ENCODE results near the gene RAI14.

The RAI14 gene

DNA sequence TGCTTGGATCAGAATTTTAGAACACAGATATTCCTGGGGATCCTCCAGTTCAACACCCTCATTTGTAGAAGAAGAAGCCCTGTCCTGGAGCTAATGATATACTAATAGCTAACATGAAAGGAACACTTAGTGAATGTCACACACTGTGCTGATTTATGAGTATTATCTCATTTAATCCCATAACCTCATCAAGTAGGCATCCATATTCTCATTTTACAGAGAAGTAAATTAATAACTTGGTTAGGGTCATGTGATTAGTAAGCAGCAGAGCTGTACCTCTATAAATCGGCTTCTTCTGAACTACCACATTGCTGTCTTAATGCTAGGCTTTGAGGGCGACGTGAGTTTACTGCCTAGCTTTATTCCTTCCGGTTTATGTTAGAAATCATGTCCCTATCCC is 188.9 kb downstream of the RAI14 start:
- DNase-seq (ENCODE audit: insufficient read length, low spot score) (no peak), FAIRE-seq (no peak)
- no peak for TF ChIP-seq POU2F2 (IDR thresholded peaks at IDR 0.05; ENCODE audit: low read depth, low read length)

DNA sequence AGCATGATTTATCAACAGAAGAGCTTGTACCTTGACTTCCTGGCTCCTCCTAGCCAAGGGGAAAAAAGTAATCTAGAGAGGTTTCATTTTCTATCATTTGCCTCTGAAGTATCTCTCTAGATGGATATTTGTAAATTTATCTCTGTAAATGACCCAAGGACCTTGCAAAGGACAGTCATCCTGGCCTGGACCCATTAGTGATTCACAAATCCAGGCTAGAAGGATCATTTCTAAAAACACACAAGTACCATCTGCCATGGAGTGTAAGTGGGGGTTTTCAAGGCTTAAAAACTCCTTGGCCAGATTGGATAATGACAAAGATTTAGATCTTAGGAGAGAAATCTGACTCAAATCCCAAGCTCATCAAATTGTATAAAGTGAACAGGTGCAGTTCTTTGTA is 190.9 kb downstream of the RAI14 start:
- TF ChIP-seq POLR2AphosphoS5 (IDR thresholded peaks at IDR 0.05; ENCODE audit: low read depth, low read length) (no peak), SPI1 (IDR thresholded peaks at IDR 0.05; ENCODE audit: low read depth, low read length) (no peak), POU2F2 (IDR thresholded peaks at IDR 0.05; ENCODE audit: low read depth, low read length) (no peak), POLR2A (IDR thresholded peaks at IDR 0.05; ENCODE audit: low read depth, low read length) (no peak), TAF1 (IDR thresholded peaks at IDR 0.05; ENCODE audit: low read depth, low read length) (no peak), PAX5 (IDR thresholded peaks at IDR 0.05; ENCODE audit: insufficient read depth, low read length, severe bottlenecking) (no peak)
- FAIRE-seq: no peak
- DNase-seq (ENCODE audit: insufficient read length, low spot score): no peak

DNA sequence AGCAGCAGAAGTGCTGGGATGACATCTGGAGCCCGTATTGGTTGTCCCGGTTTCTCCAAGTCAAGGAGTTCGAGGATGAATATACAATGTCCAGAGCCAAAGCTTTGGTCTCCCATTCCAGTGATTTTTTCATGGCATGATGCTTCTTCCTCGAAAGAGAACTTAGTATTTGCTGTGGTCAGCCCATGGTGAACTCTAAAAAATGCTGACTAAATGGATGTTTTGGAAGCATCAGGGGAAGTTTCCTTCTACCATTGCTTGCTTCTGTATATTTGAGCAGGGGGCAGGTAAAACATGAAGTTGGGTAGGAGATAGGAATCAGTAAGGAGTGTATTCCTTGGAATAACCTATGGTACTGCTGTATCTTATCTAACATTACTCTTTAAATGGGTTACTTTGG is 191.4 kb downstream of the RAI14 start:
- no peak for DNase-seq (ENCODE audit: insufficient read length, low spot score)
- TF ChIP-seq POU2F2 (IDR thresholded peaks at IDR 0.05; ENCODE audit: low read depth, low read length) (no peak), SPI1 (IDR thresholded peaks at IDR 0.05; ENCODE audit: low read depth, low read length) (no peak), POLR2A (IDR thresholded peaks at IDR 0.05; ENCODE audit: low read depth, low read length) (no peak), POLR2AphosphoS5 (IDR thresholded peaks at IDR 0.05; ENCODE audit: low read depth, low read length) (no peak), TAF1 (IDR thresholded peaks at IDR 0.05; ENCODE audit: low read depth, low read length) (no peak), PAX5 (IDR thresholded peaks at IDR 0.05; ENCODE audit: insufficient read depth, low read length, severe bottlenecking) (no peak)
- no peak for FAIRE-seq

DNA sequence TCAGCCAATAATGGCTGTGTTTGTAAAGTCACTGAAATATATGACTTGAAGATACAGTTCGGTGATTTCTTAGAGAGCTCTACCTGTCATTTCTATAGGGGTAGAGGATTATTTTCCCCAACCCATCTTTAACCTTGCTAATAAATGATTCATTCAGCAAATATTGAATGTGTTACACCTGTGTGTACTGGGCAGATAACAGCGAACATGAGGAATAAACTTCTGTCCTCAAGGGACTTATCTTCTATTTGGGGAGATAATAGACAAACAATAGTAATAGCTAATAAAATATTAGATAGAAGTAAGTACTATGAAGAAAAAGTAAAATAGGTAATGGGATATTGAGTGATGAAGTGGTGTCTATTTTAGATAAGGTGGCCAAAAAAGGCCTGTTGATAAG is 192.1 kb downstream of the RAI14 start:
- FAIRE-seq: no peak
- TF ChIP-seq PAX5 (IDR thresholded peaks at IDR 0.05; ENCODE audit: insufficient read depth, low read length, severe bottlenecking): no peak
- TF ChIP-seq POLR2A (IDR thresholded peaks at IDR 0.05; ENCODE audit: low read depth, low read length): no peak
- no peak for DNase-seq (ENCODE audit: insufficient read length, low spot score)

DNA sequence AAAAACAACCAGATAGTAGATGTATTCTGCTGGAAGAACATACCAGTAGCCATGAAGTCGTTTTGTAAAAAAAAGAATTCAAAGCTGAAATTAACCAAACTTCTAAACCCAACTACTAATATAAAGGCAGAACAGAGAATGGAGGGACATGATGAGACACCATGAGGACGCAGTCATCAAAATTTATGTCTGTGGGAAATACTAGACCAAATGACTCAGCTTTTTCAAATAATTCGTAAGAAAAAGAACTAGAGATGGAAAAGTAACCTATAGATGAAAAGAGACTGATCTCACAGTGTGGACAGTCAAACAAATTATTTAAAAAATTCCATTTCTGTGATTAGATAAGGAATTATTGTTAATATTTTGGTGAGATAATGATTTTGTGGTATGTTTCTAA is 193.1 kb downstream of the RAI14 start:
- TF ChIP-seq TAF1 (IDR thresholded peaks at IDR 0.05; ENCODE audit: low read depth, low read length): no peak
- no peak for TF ChIP-seq POLR2A (IDR thresholded peaks at IDR 0.05; ENCODE audit: low read depth, low read length)
- TF ChIP-seq SPI1 (IDR thresholded peaks at IDR 0.05; ENCODE audit: low read depth, low read length): no peak
- TF ChIP-seq POU2F2 (IDR thresholded peaks at IDR 0.05; ENCODE audit: low read depth, low read length): no peak
- no peak for TF ChIP-seq POLR2AphosphoS5 (IDR thresholded peaks at IDR 0.05; ENCODE audit: low read depth, low read length)
- TF ChIP-seq PAX5 (IDR thresholded peaks at IDR 0.05; ENCODE audit: insufficient read depth, low read length, severe bottlenecking): no peak
- no peak for FAIRE-seq
- no peak for DNase-seq (ENCODE audit: insufficient read length, low spot score)

- TF ChIP-seq POLR2AphosphoS5 (IDR thresholded peaks at IDR 0.05; ENCODE audit: low read depth, low read length): no peak
- TF ChIP-seq POU2F2 (IDR thresholded peaks at IDR 0.05; ENCODE audit: low read depth, low read length): 0 out of 2 replicates have a peak, but pooled peaks have one; percentile 36
- TF ChIP-seq SPI1 (IDR thresholded peaks at IDR 0.05; ENCODE audit: low read depth, low read length): no peak
- no peak for TF ChIP-seq POLR2A (IDR thresholded peaks at IDR 0.05; ENCODE audit: low read depth, low read length)
- peak; percentile 94 for TF ChIP-seq PAX5 (IDR thresholded peaks at IDR 0.05; ENCODE audit: insufficient read depth, low read length, severe bottlenecking)
- no peak for TF ChIP-seq TAF1 (IDR thresholded peaks at IDR 0.05; ENCODE audit: low read depth, low read length)
- DNase-seq (ENCODE audit: insufficient read length, low spot score) (no peak), FAIRE-seq (peak; percentile 69)
Observed at GRCh38 chr5:34854459-34855174, 198.5 kb downstream of the RAI14 start.

GRCh38 chr5:34857161-34857560 is 201.0 kb downstream of the RAI14 start:
- TF ChIP-seq POLR2AphosphoS5 (IDR thresholded peaks at IDR 0.05; ENCODE audit: low read depth, low read length) (no peak), POU2F2 (IDR thresholded peaks at IDR 0.05; ENCODE audit: low read depth, low read length) (no peak), TAF1 (IDR thresholded peaks at IDR 0.05; ENCODE audit: low read depth, low read length) (no peak), SPI1 (IDR thresholded peaks at IDR 0.05; ENCODE audit: low read depth, low read length) (no peak), PAX5 (IDR thresholded peaks at IDR 0.05; ENCODE audit: insufficient read depth, low read length, severe bottlenecking) (no peak), POLR2A (IDR thresholded peaks at IDR 0.05; ENCODE audit: low read depth, low read length) (no peak)
- FAIRE-seq (no peak), DNase-seq (ENCODE audit: insufficient read length, low spot score) (no peak)

GRCh38 chr5:34857894-34858293 is 201.8 kb downstream of the RAI14 start:
- no peak for TF ChIP-seq PAX5 (IDR thresholded peaks at IDR 0.05; ENCODE audit: insufficient read depth, low read length, severe bottlenecking)
- no peak for DNase-seq (ENCODE audit: insufficient read length, low spot score)
- no peak for FAIRE-seq

DNA sequence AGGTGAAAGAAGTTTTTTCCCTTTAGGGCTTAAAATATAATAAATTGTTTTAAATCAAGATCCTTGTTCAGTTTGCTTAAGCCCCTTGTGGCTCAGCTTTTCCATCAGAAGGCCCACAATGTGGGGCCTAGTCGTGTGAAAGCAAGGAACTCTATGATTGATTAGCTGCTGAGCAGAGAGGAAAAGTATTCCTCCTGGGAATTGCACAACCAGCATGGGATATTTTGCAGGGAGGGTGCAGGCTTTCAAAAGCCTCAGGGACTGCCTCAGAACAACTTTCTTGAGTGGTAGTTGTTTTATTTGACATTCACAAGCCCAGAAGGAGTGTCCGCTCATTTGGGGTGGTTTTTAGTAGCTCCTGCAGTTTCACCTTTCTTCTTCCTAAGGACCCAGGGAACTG is 202.7 kb downstream of the RAI14 start:
- no peak for DNase-seq (ENCODE audit: insufficient read length, low spot score)
- TF ChIP-seq POU2F2 (IDR thresholded peaks at IDR 0.05; ENCODE audit: low read depth, low read length) (no peak), POLR2AphosphoS5 (IDR thresholded peaks at IDR 0.05; ENCODE audit: low read depth, low read length) (no peak), SPI1 (IDR thresholded peaks at IDR 0.05; ENCODE audit: low read depth, low read length) (no peak), TAF1 (IDR thresholded peaks at IDR 0.05; ENCODE audit: low read depth, low read length) (no peak), PAX5 (IDR thresholded peaks at IDR 0.05; ENCODE audit: insufficient read depth, low read length, severe bottlenecking) (no peak), POLR2A (IDR thresholded peaks at IDR 0.05; ENCODE audit: low read depth, low read length) (no peak)

GRCh38 chr5:34859253-34859652 is 203.1 kb downstream of the RAI14 start:
- no peak for TF ChIP-seq POLR2AphosphoS5 (IDR thresholded peaks at IDR 0.05; ENCODE audit: low read depth, low read length)
- no peak for TF ChIP-seq POLR2A (IDR thresholded peaks at IDR 0.05; ENCODE audit: low read depth, low read length)
- no peak for TF ChIP-seq SPI1 (IDR thresholded peaks at IDR 0.05; ENCODE audit: low read depth, low read length)
- no peak for TF ChIP-seq POU2F2 (IDR thresholded peaks at IDR 0.05; ENCODE audit: low read depth, low read length)
- TF ChIP-seq PAX5 (IDR thresholded peaks at IDR 0.05; ENCODE audit: insufficient read depth, low read length, severe bottlenecking): no peak
- no peak for TF ChIP-seq TAF1 (IDR thresholded peaks at IDR 0.05; ENCODE audit: low read depth, low read length)
- FAIRE-seq: no peak
- DNase-seq (ENCODE audit: insufficient read length, low spot score): no peak

More for the DNA sequence above, 202.7 kb downstream of the RAI14 start:
- FAIRE-seq: no peak

Measured in GM12891 (cell line).